DMS 273 (cell line): ENCODE results near the gene HEPACAM.

ENCODE experiments used
- DNase-seq: peaks from one replicate; lab custom pipeline; 2025; ENCODE audit not compliant: unreplicated experiment; lab: John Stamatoyannopoulos, UW

Gene HEPACAM

DNA sequence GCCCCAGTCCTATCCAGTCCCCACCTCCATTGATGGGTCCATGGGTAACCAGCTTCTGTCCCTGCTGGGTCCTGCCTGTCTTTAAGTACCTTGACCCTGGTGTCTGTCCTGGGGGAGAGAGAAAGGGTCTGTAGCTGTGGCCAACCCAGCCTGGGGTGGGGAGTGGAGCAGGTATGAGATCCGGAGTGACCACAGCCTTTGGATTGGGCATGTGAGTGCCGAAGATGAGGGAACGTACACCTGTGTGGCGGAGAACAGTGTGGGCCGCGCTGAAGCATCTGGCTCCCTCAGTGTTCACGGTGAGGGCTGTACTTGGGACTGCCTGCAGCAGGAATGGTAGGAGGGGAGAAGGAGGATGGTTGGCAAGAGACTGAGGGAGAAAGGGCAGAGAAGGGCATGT, 65.4 kb downstream of the HEPACAM start:
- DNase-seq = no peak

GRCh38 chr11:124869856-124870387, 65.9 kb downstream of the HEPACAM start:
- DNase-seq = no peak

GRCh38 chr11:124869331-124869730, 66.5 kb downstream of the HEPACAM start:
- DNase-seq = no peak
